ENCODE data around the gene FAM219B. TPM values are rescaled to one million over a fixed set of nuclear protein-coding genes. Genes with fewer than 3 reads are reported as not detected.
"Not testable (repeated sequence)": the region's sequence is repeated elsewhere in the genome, so short reads cannot be mapped to it uniquely, and the experiment has no call there.

The FAM219B gene
- 84.5 TPM for polyA plus RNA-seq (2013, experiment 1 of 4)
- 80.2 TPM for polyA plus RNA-seq (2013, experiment 2 of 4)
- 70.4 TPM for polyA plus RNA-seq (2013, experiment 3 of 4)
- 80.4 TPM for polyA plus RNA-seq (2013, experiment 4 of 4)

GRCh38 chr15:74906450-74907162 is at the start of gene FAM219B:
Gene FAM219B, minus strand, starts transcription at chr15:74906851. Its CDS starts 51 bp downstream, at chr15:74906800.
- no peaks in the 10 kb centered on the region for H3K27me3 ChIP-seq (ENCODE audit: control insufficient read depth, insufficient read depth, low read length, poor library complexity, severe bottlenecking)
- peak within 1 kb of the TSS; percentile 97 for H3K4me3 ChIP-seq (ENCODE audit: insufficient read depth, low read depth, low read length)
- 1% methylated on average over 74 of the region's 74 CpGs for WGBS, 2 experiments
- no peaks in the 10 kb centered on the region for H3K9me3 ChIP-seq (ENCODE audit: control insufficient read depth, low read length)
- peaks cover 15% of the 10 kb centered on the region for H3K36me3 ChIP-seq (ENCODE audit: control insufficient read depth, insufficient read depth, low read length)
- peak within 1 kb of the TSS; percentile 84 for H3K27ac ChIP-seq (ENCODE audit: insufficient read depth, low read depth, low read length, poor library complexity, severe bottlenecking)
- no peaks in the 10 kb centered on the region for H3K4me1 ChIP-seq (ENCODE audit: control insufficient read depth, insufficient read depth, low read length)

- 4% methylated on average over 88 of the region's 88 CpGs for WGBS, 2 experiments
- peaks cover 66% of the 10 kb centered on the region for H3K27me3 ChIP-seq (ENCODE audit: control insufficient read depth, insufficient read depth, low read length, poor library complexity, severe bottlenecking)
Observed at GRCh38 chr15:74955796-74956647, 49.4 kb upstream of the FAM219B start.

GRCh38 chr15:74955017-74955416 is 48.4 kb upstream of the FAM219B start:
- Histone ChIP-seq H3K4me3 (ENCODE audit: insufficient read depth, low read depth, low read length) (peak overlapping the region; percentile 46), H3K36me3 (ENCODE audit: control insufficient read depth, insufficient read depth, low read length) (no peaks in the 10 kb centered on the region), H3K9me3 (ENCODE audit: control insufficient read depth, low read length) (no peaks in the 10 kb centered on the region), H3K27me3 (ENCODE audit: control insufficient read depth, insufficient read depth, low read length, poor library complexity, severe bottlenecking) (peaks cover 56% of the 10 kb centered on the region), H3K4me1 (ENCODE audit: control insufficient read depth, insufficient read depth, low read length) (peaks cover 24% of the 10 kb centered on the region), H3K27ac (ENCODE audit: insufficient read depth, low read depth, low read length, poor library complexity, severe bottlenecking) (no peak overlapping the region)
- WGBS, 2 experiments, result 68 to 72% methylated on average over 8 of the region's 8 CpGs

More at GRCh38 chr15:74955796-74956647, 49.4 kb upstream of the FAM219B start:
- no peak overlapping the region for H3K27ac ChIP-seq (ENCODE audit: insufficient read depth, low read depth, low read length, poor library complexity, severe bottlenecking)
- no peaks in the 10 kb centered on the region for H3K36me3 ChIP-seq (ENCODE audit: control insufficient read depth, insufficient read depth, low read length)
- no peaks in the 10 kb centered on the region for H3K9me3 ChIP-seq (ENCODE audit: control insufficient read depth, low read length)
- peaks cover 24% of the 10 kb centered on the region for H3K4me1 ChIP-seq (ENCODE audit: control insufficient read depth, insufficient read depth, low read length)
- peak overlapping the region; percentile 46 for H3K4me3 ChIP-seq (ENCODE audit: insufficient read depth, low read depth, low read length)

GRCh38 chr15:74954515-74954914 is 47.9 kb upstream of the FAM219B start:
- Histone ChIP-seq H3K27me3 (ENCODE audit: control insufficient read depth, insufficient read depth, low read length, poor library complexity, severe bottlenecking) (peaks cover 51% of the 10 kb centered on the region), H3K9me3 (ENCODE audit: control insufficient read depth, low read length) (no peaks in the 10 kb centered on the region), H3K27ac (ENCODE audit: insufficient read depth, low read depth, low read length, poor library complexity, severe bottlenecking) (no peak overlapping the region), H3K36me3 (ENCODE audit: control insufficient read depth, insufficient read depth, low read length) (no peaks in the 10 kb centered on the region), H3K4me3 (ENCODE audit: insufficient read depth, low read depth, low read length) (no peak overlapping the region), H3K4me1 (ENCODE audit: control insufficient read depth, insufficient read depth, low read length) (peaks cover 24% of the 10 kb centered on the region)

- Histone ChIP-seq H3K27me3 (ENCODE audit: control insufficient read depth, insufficient read depth, low read length, poor library complexity, severe bottlenecking) (peaks cover 16% of the 10 kb centered on the region), H3K36me3 (ENCODE audit: control insufficient read depth, insufficient read depth, low read length) (no peaks in the 10 kb centered on the region), H3K27ac (ENCODE audit: insufficient read depth, low read depth, low read length, poor library complexity, severe bottlenecking) (no peak overlapping the region), H3K4me1 (ENCODE audit: control insufficient read depth, insufficient read depth, low read length) (peaks cover 17% of the 10 kb centered on the region), H3K9me3 (ENCODE audit: control insufficient read depth, low read length) (no peaks in the 10 kb centered on the region), H3K4me3 (ENCODE audit: insufficient read depth, low read depth, low read length) (no peak overlapping the region)
- 75 to 76% methylated on average over 3 of the region's 3 CpGs for WGBS, 2 experiments
Observed at GRCh38 chr15:74951006-74951405, 44.4 kb upstream of the FAM219B start.

- 51 to 52% methylated on average over 7 of the region's 7 CpGs for WGBS, 2 experiments
- no peaks in the 10 kb centered on the region for H3K36me3 ChIP-seq (ENCODE audit: control insufficient read depth, insufficient read depth, low read length)
Observed at GRCh38 chr15:74950078-74950908, 43.6 kb upstream of the FAM219B start.

GRCh38 chr15:74937590-74938371 is 31.1 kb upstream of the FAM219B start, which contains the start of gene COX5A:
Gene COX5A, minus strand, starts transcription at chr15:74938073. Its CDS starts 59 bp downstream, at chr15:74938014.
- Histone ChIP-seq H3K36me3 (ENCODE audit: control insufficient read depth, insufficient read depth, low read length) (no peaks in the 10 kb centered on the region), H3K27me3 (ENCODE audit: control insufficient read depth, insufficient read depth, low read length, poor library complexity, severe bottlenecking) (no peaks in the 10 kb centered on the region), H3K4me1 (ENCODE audit: control insufficient read depth, insufficient read depth, low read length) (no peaks in the 10 kb centered on the region), H3K4me3 (ENCODE audit: insufficient read depth, low read depth, low read length) (peak within 1 kb of the TSS; percentile 89), H3K27ac (ENCODE audit: insufficient read depth, low read depth, low read length, poor library complexity, severe bottlenecking) (peak within 1 kb of the TSS; percentile 89), H3K9me3 (ENCODE audit: control insufficient read depth, low read length) (no peaks in the 10 kb centered on the region)
- WGBS, 2 experiments, result 0% methylated on average over 85 of the region's 85 CpGs

More at GRCh38 chr15:74950078-74950908, 43.6 kb upstream of the FAM219B start:
- peaks cover 10% of the 10 kb centered on the region for H3K4me1 ChIP-seq (ENCODE audit: control insufficient read depth, insufficient read depth, low read length)
- no peaks in the 10 kb centered on the region for H3K9me3 ChIP-seq (ENCODE audit: control insufficient read depth, low read length)
- H3K27ac ChIP-seq (ENCODE audit: insufficient read depth, low read depth, low read length, poor library complexity, severe bottlenecking), result no peak overlapping the region
- peaks cover 9% of the 10 kb centered on the region for H3K27me3 ChIP-seq (ENCODE audit: control insufficient read depth, insufficient read depth, low read length, poor library complexity, severe bottlenecking)
- no peak overlapping the region for H3K4me3 ChIP-seq (ENCODE audit: insufficient read depth, low read depth, low read length)

GRCh38 chr15:74937272-74937589 is 30.6 kb upstream of the FAM219B start:
- Histone ChIP-seq H3K27me3 (ENCODE audit: control insufficient read depth, insufficient read depth, low read length, poor library complexity, severe bottlenecking) (no peaks in the 10 kb centered on the region), H3K4me3 (ENCODE audit: insufficient read depth, low read depth, low read length) (peak overlapping the region; percentile 89), H3K4me1 (ENCODE audit: control insufficient read depth, insufficient read depth, low read length) (no peaks in the 10 kb centered on the region), H3K9me3 (ENCODE audit: control insufficient read depth, low read length) (no peaks in the 10 kb centered on the region), H3K36me3 (ENCODE audit: control insufficient read depth, insufficient read depth, low read length) (no peaks in the 10 kb centered on the region), H3K27ac (ENCODE audit: insufficient read depth, low read depth, low read length, poor library complexity, severe bottlenecking) (peak overlapping the region; percentile 89)
- 1% methylated on average over 18 of the region's 18 CpGs for WGBS, 2 experiments

- H3K27ac ChIP-seq (ENCODE audit: insufficient read depth, low read depth, low read length, poor library complexity, severe bottlenecking); H3K27me3 ChIP-seq (ENCODE audit: control insufficient read depth, insufficient read depth, low read length, poor library complexity, severe bottlenecking); H3K4me3 ChIP-seq (ENCODE audit: insufficient read depth, low read depth, low read length); H3K36me3 ChIP-seq (ENCODE audit: control insufficient read depth, insufficient read depth, low read length); H3K9me3 ChIP-seq (ENCODE audit: control insufficient read depth, low read length); H3K4me1 ChIP-seq (ENCODE audit: control insufficient read depth, insufficient read depth, low read length): not testable (repeated sequence)
- 71 to 79% methylated on average over 2 to 3 of the region's 3 CpGs for WGBS, 2 experiments
Observed at GRCh38 chr15:74935193-74935592, 28.5 kb upstream of the FAM219B start.

Measured in ectodermal cell (in vitro differentiated cells).